NCI-H2107 (cell line): ENCODE measurements around the gene SLC35F3.
A peak's percentile ranks its signal among the peaks of the same experiment; 100 is the strongest.
"Not testable (repeated sequence)": the region's sequence is repeated elsewhere in the genome, so short reads cannot be mapped to it uniquely, and the experiment has no call there.

Experiments
- DNase-seq: peaks from one replicate; lab custom pipeline; 2025; lab: John Stamatoyannopoulos, UW

SLC35F3 gene

GRCh38 chr1:234148350-234148749 is 243.9 kb downstream of the SLC35F3 start:
- DNase-seq = no peak

- DNase-seq = no peak
Observed at GRCh38 chr1:234148816-234149215, 244.3 kb downstream of the SLC35F3 start.

- DNase-seq = no peak
Observed at GRCh38 chr1:234149217-234149616, 244.7 kb downstream of the SLC35F3 start.

- no peak for DNase-seq
Observed at GRCh38 chr1:234150892-234151291, 246.4 kb downstream of the SLC35F3 start.

GRCh38 chr1:234152344-234152743 is 247.9 kb downstream of the SLC35F3 start:
- not testable (repeated sequence) for DNase-seq

DNA sequence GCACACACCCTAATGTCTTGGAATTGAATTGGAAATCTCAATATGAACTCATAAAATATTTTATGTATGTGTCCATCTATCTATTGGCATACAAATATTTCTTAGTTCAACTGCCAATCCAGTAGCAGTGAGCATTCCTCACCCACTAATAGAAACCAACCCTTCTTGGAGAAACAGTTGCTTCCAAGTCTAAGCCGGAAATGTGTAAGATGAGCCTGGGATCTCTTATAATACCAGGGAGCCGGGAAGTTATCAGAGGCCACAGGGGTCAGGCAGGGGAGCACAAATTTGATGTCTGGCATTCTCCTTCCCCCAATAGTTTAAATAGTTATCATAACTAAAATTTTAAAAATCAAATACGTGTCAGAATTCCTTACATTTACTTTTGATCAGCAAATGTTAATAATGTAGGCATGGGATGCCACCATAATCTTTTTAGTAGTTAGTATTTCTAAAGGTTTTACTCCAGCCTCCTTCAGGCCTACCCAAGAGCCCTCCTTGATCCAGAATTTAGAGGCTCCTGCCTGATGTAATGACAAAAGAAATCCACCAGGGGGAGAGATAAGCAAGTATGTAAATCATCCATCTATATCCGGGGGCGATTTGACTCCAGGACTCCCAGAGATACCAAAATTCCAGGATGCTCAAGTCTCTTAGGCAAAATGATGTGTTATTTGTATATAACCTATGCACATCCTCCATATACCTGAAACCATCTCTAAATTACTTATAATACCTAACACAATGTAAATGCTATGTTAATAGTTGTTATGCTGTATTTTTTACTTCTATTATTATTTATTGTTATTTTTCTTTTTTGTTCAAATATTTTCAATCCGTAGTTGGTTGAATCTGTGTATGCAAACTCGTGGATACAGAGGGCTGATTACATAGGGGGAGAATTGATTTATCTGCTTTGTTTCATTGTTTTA is 250.1 kb downstream of the SLC35F3 start:
- DNase-seq = peak; percentile 63

- no peak for DNase-seq
Observed at GRCh38 chr1:234162661-234163060, 258.2 kb downstream of the SLC35F3 start.

GRCh38 chr1:234163267-234163919 is 258.9 kb downstream of the SLC35F3 start:
- no peak for DNase-seq

- DNase-seq = no peak
Observed at GRCh38 chr1:234164098-234164709, 259.7 kb downstream of the SLC35F3 start.

DNA sequence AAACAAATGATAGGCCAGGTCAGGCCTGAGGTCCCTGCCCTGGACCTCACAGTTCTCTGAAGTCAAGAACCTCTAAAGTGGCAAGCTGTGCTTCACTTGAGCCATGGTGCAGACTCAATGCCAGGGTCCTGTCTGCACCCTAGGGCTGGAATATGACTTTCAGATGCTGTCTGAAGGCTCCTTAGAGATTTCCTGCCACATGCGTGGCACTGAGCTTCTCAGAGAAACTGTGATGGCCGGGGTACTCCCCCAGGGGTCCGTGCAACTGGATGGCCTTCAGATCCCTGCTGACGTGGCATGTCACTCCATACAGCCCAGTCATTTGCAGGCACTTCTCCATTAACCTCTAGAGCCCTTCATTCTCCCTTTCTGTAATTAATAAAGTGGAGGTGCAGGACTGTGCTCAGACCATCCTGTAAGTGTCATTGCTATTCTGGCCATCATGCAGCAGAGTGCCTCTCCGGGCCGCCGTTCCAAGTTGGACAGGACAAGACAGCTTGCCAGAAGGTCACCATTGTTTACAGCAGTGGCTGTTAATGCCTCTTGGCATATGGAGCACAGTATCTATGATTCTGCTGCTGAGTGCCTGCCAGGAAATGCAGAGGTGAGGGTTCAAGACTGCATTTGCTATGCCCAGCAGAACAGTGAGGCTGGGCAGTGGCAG is 263.7 kb downstream of the SLC35F3 start:
- DNase-seq = no peak

DNA sequence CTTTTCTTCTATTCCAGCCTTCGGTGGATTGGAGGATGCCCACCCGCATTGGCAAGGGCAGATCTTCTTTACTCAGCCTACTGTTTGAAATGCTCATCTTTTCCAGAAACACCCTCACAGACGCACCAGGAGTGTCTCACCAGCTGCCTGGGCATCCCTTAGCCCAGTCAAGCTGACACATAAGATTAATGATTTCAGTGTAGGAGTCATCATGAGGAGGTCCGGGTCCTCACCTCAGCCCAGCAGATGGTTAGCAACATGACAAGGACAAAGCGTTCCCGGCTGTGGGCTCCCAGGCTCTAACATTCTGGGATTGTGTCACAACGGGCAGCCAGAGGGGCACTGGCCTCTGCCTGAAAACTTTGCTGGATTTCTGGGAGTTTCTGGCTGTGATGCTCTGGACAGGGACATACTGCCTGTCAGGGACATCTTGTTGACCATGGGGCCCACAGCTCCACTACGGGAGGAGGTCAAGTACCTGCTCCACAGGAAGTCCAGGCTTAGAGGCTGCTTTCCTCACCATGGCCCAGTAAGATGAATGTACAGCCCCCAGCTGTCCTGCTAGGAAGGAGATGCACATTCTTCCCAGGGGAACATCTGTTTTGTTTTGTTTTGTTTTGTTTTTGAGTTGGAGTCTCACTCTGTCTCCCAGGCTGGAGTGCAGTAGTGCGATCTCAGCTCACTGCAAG is 264.8 kb downstream of the SLC35F3 start:
- DNase-seq = no peak

DNA sequence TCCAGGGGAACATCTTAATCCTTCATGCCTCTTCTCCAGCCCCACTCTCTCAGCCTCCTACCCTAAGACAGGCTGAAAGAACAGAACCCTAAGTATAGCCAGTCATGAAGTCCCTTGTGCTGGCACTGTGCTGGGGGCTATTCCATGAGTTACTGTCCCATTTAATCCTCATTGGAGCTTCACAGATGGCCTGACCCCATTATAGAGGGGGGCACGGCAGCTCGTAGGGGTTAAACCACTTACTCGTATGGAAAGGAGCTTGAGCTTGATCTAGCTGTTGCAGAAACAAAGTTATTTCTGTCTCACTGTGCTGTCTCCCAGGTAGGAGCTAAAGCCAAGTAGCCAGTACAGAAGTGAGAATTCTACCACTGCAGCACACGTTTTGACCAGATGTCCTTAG is 265.6 kb downstream of the SLC35F3 start:
- DNase-seq = no peak

- DNase-seq = no peak
Observed at GRCh38 chr1:234170622-234171021, 266.1 kb downstream of the SLC35F3 start.

DNA sequence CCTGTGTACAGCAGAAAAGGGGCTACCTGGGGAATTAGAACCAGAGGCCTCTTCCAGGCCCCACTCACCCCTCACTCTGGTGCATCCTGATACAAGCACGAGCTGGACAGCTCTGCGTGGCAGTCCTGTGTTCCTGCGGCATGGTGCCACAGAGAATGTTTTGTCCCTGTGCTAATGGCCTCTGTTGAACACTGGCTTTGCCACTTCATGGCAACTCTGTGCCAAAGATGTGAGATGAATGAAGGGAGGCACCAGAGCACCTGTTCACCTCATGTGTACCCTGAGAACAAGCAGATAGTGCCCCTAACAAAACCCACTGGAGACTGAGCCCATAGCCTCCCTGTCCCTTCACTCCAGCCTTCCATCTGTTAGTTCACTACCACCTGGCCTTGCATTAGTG is 269.5 kb downstream of the SLC35F3 start:
- DNase-seq = no peak

DNA sequence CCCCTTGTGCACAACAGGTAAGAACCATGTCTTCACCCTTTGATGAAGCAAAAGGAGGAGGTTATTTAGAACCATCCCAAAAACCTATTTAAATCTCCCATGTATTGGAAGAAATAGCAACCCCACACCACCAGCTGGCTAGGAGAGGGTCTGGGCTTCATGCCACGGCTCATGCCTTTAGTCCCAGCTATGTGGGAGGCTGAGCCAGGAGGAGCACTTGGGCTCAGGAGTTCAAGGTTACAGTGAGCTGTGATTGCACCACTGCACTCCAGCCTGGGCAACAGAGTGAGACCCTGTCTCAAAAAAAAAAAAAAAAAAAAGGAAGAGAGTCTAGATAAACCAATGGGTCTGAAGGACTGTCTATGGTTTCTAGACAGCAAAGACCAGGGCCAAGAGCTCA is 270.9 kb downstream of the SLC35F3 start:
- DNase-seq = no peak

DNA sequence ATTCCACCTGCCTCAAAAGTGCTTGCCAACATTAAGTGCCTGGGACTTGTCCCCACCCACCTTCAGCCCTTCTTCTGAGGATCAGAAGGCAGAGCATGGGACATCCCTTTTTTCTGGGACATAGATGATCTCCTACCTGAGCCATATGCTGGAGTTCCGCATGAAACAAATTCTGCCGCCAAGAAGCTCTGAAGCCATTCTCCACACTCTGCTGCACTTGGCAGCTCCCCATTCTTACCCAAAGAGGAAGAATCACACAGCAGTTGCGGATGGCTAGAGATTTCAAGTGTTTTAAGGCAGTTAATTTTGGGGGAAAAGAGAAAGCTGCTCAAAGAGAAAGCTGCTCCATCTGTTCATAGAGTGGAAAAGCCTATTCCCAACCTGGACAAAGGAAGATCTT is 271.5 kb downstream of the SLC35F3 start:
- no peak for DNase-seq

GRCh38 chr1:234176847-234177246 is 272.4 kb downstream of the SLC35F3 start:
- DNase-seq = not testable (repeated sequence)

GRCh38 chr1:234185438-234185837 is 281.0 kb downstream of the SLC35F3 start:
- DNase-seq = no peak

DNA sequence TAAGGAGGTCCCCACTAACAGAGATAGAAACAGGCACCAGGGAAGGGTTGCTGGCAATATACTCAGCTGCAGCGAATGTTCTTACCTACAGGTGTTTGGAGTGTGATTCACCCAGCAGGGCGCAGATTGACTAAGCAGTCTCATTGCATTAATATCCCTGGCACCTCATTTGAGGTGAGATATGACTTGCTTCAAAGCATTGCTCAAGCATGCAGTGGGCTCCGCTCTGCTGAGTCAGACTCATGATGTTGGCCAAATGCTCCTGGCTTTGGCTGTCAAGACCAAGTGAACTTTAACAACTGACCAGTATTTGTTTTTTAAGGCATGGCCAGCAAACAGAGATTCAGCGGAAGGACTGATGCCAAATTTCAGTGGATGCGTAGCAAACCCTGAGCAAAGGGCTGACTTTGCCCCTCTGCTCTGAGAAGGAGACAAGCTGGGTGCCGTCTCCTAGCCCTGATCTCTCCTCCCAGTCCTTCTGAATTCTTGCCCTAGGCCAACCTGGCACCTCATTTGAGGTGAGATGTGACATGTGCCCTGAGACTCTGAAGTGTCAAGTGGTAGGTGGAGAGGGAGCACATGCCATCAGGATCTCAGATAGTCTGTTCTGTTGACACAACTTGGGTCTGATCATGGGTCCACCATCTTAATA is 281.7 kb downstream of the SLC35F3 start:
- DNase-seq = no peak

- DNase-seq = peak; percentile 84
Observed at GRCh38 chr1:234188454-234188792, 283.9 kb downstream of the SLC35F3 start.

DNA sequence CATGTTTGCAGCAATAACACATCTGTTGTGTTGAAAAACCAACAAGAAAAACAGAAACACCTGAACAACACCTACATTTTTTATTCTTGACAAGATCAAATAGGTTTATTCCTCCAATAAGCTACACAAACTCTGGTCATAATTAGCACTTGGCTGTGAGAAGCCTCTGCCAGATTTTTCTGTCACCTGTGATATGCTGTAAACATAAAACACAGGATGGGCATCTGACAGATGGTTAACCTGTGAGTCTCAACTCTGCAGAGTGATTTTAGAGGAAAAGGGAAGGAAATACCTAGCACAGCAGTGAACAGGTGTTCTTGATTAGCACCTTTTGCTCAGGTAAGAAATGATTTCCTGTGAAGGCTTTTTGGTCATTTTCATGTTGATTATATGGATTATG is 293.4 kb downstream of the SLC35F3 start:
- DNase-seq = no peak
